Measurements from ENCODE around the gene CEP19.

The CEP19 gene

DNA sequence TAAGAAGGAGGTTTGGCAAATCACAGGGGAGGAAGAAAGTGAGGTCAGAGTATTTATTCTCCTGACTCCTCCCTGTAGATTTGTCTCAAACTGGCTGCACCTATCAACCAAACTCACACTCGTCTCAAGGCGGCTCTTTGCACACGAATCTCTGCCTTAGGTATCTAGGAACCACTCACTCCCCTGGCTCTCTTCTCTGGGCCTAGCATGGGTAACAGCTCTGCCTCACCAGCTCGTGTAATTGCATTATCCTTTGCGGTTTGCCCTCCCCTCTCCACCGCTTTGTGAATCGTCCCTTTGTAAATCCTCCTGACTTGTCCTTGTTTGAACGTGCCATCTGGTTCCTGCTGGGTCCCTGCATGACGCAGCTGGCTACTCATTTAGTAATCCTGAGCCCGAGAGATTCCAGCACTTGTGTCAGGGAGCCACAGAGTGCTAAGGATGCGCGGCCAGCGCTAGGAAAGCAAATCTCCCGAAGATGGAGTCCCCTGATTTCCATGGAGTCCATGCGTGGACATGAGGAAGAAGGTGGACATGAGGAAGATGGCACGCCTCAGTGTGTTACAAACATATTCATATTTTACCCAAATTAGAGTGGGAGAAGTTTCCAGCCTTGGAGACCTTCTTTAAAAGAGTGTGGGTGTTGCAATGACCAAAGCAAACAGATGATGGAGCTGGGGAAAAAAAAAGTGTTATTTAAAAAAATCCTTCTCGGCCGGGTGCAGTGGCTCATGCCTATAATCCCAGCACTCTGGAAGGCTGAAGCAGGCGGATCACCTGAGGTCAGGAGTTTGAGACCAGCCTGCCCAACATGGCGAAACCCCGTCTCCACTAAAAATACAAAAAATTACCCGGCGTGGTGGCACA, 45.8 kb downstream of the CEP19 start (continued):
- no peak for TF ChIP-seq KLF7 (tag by site-specific recombination; IDR thresholded peaks at IDR 0.05; ENCODE audit: borderline replicate concordance)
- TF ChIP-seq ZNF48 (tag by site-specific recombination; IDR thresholded peaks at IDR 0.05), result no peak
- no peak for TF ChIP-seq ZNF664 (tag by site-specific recombination; IDR thresholded peaks at IDR 0.05)
- TF ChIP-seq ZSCAN30 (tag by site-specific recombination; IDR thresholded peaks at IDR 0.05), result no peak
- peak; percentile 49 for TF ChIP-seq ZBTB21 (tag by site-specific recombination; IDR thresholded peaks at IDR 0.05)
- peak; percentile 73 for TF ChIP-seq ZNF600 (tag by site-specific recombination; IDR thresholded peaks at IDR 0.05)
- TF ChIP-seq KLF17 (tag by site-specific recombination; IDR thresholded peaks at IDR 0.05), result 0 out of 2 replicates have a peak, but pooled peaks have one; percentile 53
- TF ChIP-seq ZNF112 (tag by site-specific recombination; IDR thresholded peaks at IDR 0.05), result no peak
- no peak for TF ChIP-seq ZNF513 (tag by site-specific recombination; IDR thresholded peaks at IDR 0.05)
- no peak for TF ChIP-seq ZNF571 (tag by site-specific recombination; IDR thresholded peaks at IDR 0.05)
- no peak for TF ChIP-seq ZNF677 (tag by site-specific recombination; IDR thresholded peaks at IDR 0.05)
- TF ChIP-seq ZNF629 (tag by site-specific recombination; IDR thresholded peaks at IDR 0.05), result peak; percentile 87
- no peak for TF ChIP-seq ZNF670 (tag by site-specific recombination; IDR thresholded peaks at IDR 0.05; ENCODE audit: low read depth)
- no peak for TF ChIP-seq ZNF350 (tag by site-specific recombination; IDR thresholded peaks at IDR 0.05)
- TF ChIP-seq ZNF776 (tag by site-specific recombination; IDR thresholded peaks at IDR 0.05; ENCODE audit: borderline replicate concordance), result no peak

- ChIA-PET CTCF (interaction anchor here (0.6 kb wide), 1 partner anchor 21 kb away, joined by 3 read pairs; no protein-coding TSS in a partner anchor), POLR2A (interaction anchor here (0.6 kb wide), 1 partner anchor 372 kb away, joined by 5 read pairs; no protein-coding TSS in a partner anchor)
- TF ChIP-seq, protein P1, sequence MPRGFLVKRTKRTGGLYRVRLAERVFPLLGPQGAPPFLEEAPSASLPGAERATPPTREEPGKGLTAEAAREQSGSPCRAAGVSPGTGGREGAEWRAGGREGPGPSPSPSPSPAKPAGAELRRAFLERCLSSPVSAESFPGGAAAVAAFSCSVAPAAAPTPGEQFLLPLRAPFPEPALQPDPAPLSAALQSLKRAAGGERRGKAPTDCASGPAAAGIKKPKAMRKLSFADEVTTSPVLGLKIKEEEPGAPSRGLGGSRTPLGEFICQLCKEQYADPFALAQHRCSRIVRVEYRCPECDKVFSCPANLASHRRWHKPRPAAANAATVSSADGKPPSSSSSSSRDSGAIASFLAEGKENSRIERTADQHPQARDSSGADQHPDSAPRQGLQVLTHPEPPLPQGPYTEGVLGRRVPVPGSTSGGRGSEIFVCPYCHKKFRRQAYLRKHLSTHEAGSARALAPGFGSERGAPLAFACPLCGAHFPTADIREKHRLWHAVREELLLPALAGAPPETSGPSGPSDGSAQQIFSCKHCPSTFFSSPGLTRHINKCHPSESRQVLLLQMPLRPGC (tag by site-specific recombination; IDR thresholded peaks at IDR 0.05), result no peak
- no peak for TF ChIP-seq ZNF184 (tag by site-specific recombination; IDR thresholded peaks at IDR 0.05)
- TF ChIP-seq SALL2 (tag by site-specific recombination; IDR thresholded peaks at IDR 0.05; ENCODE audit: borderline replicate concordance), result no peak
- no peak for TF ChIP-seq ZBTB21 (tag by site-specific recombination; IDR thresholded peaks at IDR 0.05)
- peak; percentile 21; the same call in 1 of the 2 replicates for TF ChIP-seq TRIM28 (IDR thresholded peaks at IDR 0.05; ENCODE audit: borderline replicate concordance, low read length)
- Histone ChIP-seq H3K36me3 (ENCODE audit: control insufficient read depth in 2 of 2, insufficient read depth in 1 of 2, low read length in 2 of 2) (no peaks in the 10 kb centered on the region), H3K27ac (ENCODE audit: extremely low read depth, low read depth, low read length) (no peak overlapping the region), H3K4me1 (ENCODE audit: control insufficient read depth, insufficient read depth, low read length) (no peaks in the 10 kb centered on the region), H3K4me3 (ENCODE audit: low read depth, low read length) (no peak overlapping the region), H3K9me3 (ENCODE audit: control insufficient read depth, insufficient read depth, low read depth, low read length) (no peaks in the 10 kb centered on the region)
Observed at GRCh38 chr3:196662711-196663571, 49.1 kb downstream of the CEP19 start.

All from HEK293 (cell line).